MG63 (cell line): ENCODE measurements around the gene KCNJ3. TPM values are rescaled to one million over a fixed set of nuclear protein-coding genes. Genes with fewer than 3 reads are reported as not detected.

ENCODE experiments used
- DNase-seq: peaks from one replicate; pipeline ENCODE4 v3.0.0-alpha.2; 2020
- H3K27me3 ChIP-seq: fragments of 250-450 bp; sonication (Bioruptor Pico); 2 replicates; pipeline ENCODE4 v1.5.1; 2020; ENCODE audit warnings: mild to moderate bottlenecking, moderate library complexity
- H3K36me3 ChIP-seq: fragments of 250-450 bp; sonication (Bioruptor Pico); 2 replicates; pipeline ENCODE4 v1.5.1; 2020; ENCODE audit warnings: mild to moderate bottlenecking, moderate library complexity
- H3K4me3 ChIP-seq: fragments of 250-450 bp; sonication (Bioruptor Pico); 2 replicates; pipeline ENCODE4 v1.5.1; 2020; ENCODE audit warnings: mild to moderate bottlenecking, moderate library complexity
- H3K9me3 ChIP-seq: fragments of 250-450 bp; sonication (Bioruptor Pico); 2 replicates; pipeline ENCODE4 v1.5.1; 2020; ENCODE audit warnings: mild to moderate bottlenecking, moderate library complexity
- total RNA-seq: library from RNA; depleted of rRNA; stranded (reverse); fragments of >200 nt; shearing (Covaris generic); gene quantifications from 2 replicates; pipeline ENCODE4 v1.2.3, GENCODE V29; 2014; ENCODE audit warnings: low replicate concordance

Gene KCNJ3
- total RNA-seq, 1 experiment from 2014 or later = not detected

DNA sequence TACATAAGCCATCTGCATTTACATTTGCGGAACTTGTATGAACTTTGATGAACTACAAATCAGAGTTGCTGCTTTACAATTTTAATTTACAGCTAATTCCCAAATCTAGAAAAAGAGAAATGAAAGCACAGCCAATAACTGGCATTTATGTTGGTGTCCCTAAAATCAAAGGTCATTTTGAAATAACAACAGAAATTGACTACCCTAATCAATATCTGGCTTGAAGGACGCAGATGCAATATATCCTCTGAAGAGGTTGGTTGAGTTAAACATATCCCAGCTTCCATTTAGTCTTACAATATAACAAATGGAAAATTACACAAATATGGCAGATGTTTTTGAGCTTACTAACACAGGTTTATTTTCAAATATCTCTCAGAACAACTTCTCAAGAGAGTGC lies 177.5 kb downstream of the KCNJ3 start:
- Histone ChIP-seq H3K9me3 (no peaks in the 10 kb centered on the region), H3K36me3 (no peaks in the 10 kb centered on the region), H3K27me3 (no peaks in the 10 kb centered on the region; the same call in 1 of the 2 replicates), H3K4me3 (no peak overlapping the region)
- DNase-seq = no peak

DNA sequence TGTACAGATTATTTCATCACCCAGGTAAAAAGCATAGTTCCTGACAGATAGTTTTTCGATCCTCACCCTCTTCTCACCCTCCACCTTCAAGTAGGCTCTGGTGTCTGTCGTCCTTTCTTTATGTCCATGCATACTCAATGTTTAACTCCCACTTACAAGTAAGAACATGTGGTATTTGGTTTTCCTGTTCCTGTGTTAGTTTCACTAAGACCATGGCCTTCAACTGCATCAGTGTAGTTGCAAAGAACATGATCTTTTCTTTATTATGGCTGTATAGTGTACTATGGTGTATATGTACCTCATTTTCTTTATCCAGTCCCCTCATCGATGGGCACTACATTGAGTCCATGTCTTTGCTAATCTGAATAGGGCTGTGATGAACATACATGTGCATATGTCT lies 184.2 kb downstream of the KCNJ3 start:
- Histone ChIP-seq H3K27me3 (no peaks in the 10 kb centered on the region; the same call in 1 of the 2 replicates), H3K36me3 (no peaks in the 10 kb centered on the region), H3K9me3 (no peaks in the 10 kb centered on the region), H3K4me3 (no peak overlapping the region)
- no peak for DNase-seq

DNA sequence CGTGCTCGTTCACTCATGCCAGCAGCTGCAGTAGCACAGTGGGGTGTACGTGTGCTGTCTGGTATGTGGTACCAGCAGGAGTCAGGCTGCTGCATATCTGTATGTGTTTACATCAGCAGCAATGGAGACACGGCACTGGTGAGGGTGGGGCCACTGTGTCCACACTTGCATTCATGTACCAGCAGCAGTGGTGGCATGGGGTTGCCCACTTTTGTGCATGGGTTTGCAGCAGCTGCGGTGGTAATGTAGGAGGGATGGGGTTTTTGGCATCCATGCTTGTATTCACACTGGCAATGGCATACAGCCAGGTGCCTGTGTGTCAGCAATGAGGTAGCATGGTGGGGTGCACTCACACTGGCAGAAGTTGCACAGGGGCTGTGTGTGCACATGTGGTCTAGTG lies 187.8 kb downstream of the KCNJ3 start:
- H3K27me3 ChIP-seq = no peaks in the 10 kb centered on the region
- H3K9me3 ChIP-seq = no peaks in the 10 kb centered on the region
- H3K4me3 ChIP-seq = no peak overlapping the region
- no peaks in the 10 kb centered on the region for H3K36me3 ChIP-seq
- DNase-seq = no peak

DNA sequence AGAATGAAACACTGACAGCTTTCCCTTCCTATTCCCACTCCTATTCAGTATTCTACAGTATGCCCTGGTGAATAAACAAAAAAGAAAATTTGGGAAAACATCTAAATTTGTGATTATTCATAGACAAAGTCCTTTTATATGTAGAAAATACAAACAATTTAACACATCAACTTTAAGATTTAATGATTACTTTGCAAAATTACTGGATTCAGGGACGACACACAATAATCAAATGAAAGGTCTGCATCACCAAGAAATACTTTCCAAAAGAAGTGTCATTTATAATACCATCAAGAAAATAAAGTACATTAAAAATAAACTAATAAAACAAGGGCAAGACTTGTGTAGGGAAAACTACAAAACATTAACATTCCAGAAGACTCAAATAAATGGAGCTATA lies 199.8 kb downstream of the KCNJ3 start:
- DNase-seq = no peak
- Histone ChIP-seq H3K9me3 (no peaks in the 10 kb centered on the region), H3K36me3 (no peaks in the 10 kb centered on the region), H3K4me3 (no peak overlapping the region), H3K27me3 (no peaks in the 10 kb centered on the region)

DNA sequence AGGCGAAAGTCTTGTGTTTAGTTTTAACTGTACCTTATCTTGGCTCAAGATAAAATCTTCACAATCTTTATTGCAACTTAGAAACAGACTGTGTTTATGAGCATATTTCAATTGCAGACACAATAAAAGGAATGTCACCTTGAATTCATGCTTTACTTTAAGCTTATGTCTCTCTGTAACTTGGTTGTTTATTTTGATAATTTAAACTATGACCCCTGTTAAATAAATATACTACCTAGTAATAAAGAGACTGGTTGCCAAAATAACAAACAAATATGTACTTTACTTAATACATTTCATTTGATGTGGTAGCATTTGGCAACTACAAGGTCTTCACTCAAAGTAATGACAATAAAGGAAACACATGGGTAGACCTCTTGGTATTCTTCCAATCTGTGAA lies 202.6 kb downstream of the KCNJ3 start:
- DNase-seq = no peak

More for the DNA sequence above, 202.6 kb downstream of the KCNJ3 start:
- no peaks in the 10 kb centered on the region for H3K36me3 ChIP-seq
- no peak overlapping the region for H3K4me3 ChIP-seq
- no peaks in the 10 kb centered on the region for H3K9me3 ChIP-seq
- no peaks in the 10 kb centered on the region for H3K27me3 ChIP-seq
